ENCODE measurements around the gene FAM234B.
"Not testable (repeated sequence)": the region's sequence is repeated elsewhere in the genome, so short reads cannot be mapped to it uniquely, and the experiment has no call there.

The FAM234B gene

GRCh38 chr12:13066014-13066413, 21.8 kb downstream of the FAM234B start:
- no peak for DNase-seq

GRCh38 chr12:13066459-13066858, 22.3 kb downstream of the FAM234B start:
- no peak for DNase-seq

GRCh38 chr12:13067322-13067721, 23.1 kb downstream of the FAM234B start:
- no peak for DNase-seq

- no peak for DNase-seq
Measured at GRCh38 chr12:13069380-13069779, 25.2 kb downstream of the FAM234B start.

- DNase-seq: no peak
Measured at GRCh38 chr12:13071305-13072280, 27.4 kb downstream of the FAM234B start.

GRCh38 chr12:13073173-13073572, 29.0 kb downstream of the FAM234B start:
- DNase-seq: no peak

GRCh38 chr12:13074396-13075117, 30.4 kb downstream of the FAM234B start:
- DNase-seq: no peak

- DNase-seq: no peak
Measured at GRCh38 chr12:13075118-13075480, 30.9 kb downstream of the FAM234B start.

GRCh38 chr12:13075786-13076570, 31.8 kb downstream of the FAM234B start:
- no peak for DNase-seq

GRCh38 chr12:13079440-13079906, 35.3 kb downstream of the FAM234B start:
- DNase-seq: no peak

- no peak for DNase-seq
Measured at GRCh38 chr12:13080266-13080665, 36.1 kb downstream of the FAM234B start.

- DNase-seq: no peak
Measured at GRCh38 chr12:13082861-13083260, 38.7 kb downstream of the FAM234B start.

GRCh38 chr12:13083638-13084037, 39.5 kb downstream of the FAM234B start:
- DNase-seq: not testable (repeated sequence)

- no peak for DNase-seq
Measured at GRCh38 chr12:13084898-13085640, 40.9 kb downstream of the FAM234B start.

- no peak for DNase-seq
Measured at GRCh38 chr12:13085968-13086686, 41.9 kb downstream of the FAM234B start.

- no peak for DNase-seq
Measured at GRCh38 chr12:13087766-13088165, 43.6 kb downstream of the FAM234B start.

GRCh38 chr12:13088496-13088895, 44.3 kb downstream of the FAM234B start:
- DNase-seq: no peak

- no peak for DNase-seq
Measured at GRCh38 chr12:13090054-13090453, 45.9 kb downstream of the FAM234B start.

- DNase-seq: no peak
Measured at GRCh38 chr12:13091832-13092231, 47.7 kb downstream of the FAM234B start.

- DNase-seq: no peak
Measured at GRCh38 chr12:13093191-13093847, 49.1 kb downstream of the FAM234B start.

GRCh38 chr12:13093848-13094220, 49.7 kb downstream of the FAM234B start:
- no peak for DNase-seq
